Smooth muscle cell (in vitro differentiated cells): Measurements from ENCODE around the gene NAIF1. TPM values are rescaled to one million over a fixed set of nuclear protein-coding genes. Genes with fewer than 3 reads are reported as not detected.
"Not testable (repeated sequence)": the region's sequence is repeated elsewhere in the genome, so short reads cannot be mapped to it uniquely, and the experiment has no call there.

Source experiments
- DNase-seq: peaks from one replicate; lab custom pipeline; 2025; ENCODE audit not compliant: unreplicated experiment; lab: John Stamatoyannopoulos, UW
- H2AFZ ChIP-seq: fragments of 200-600 bp; sonication (generic); 2 replicates; pipeline ENCODE4 v1.6.0; 2016; ENCODE audit warnings: antibody characterized with exemption, low read depth, mild to moderate bottlenecking
- H3F3A ChIP-seq: fragments of 200-600 bp; sonication (generic); 2 replicates; pipeline ENCODE4 v1.6.0; 2017; ENCODE audit warnings: antibody characterized with exemption, low read depth
- H3K27ac ChIP-seq: fragments of 200-600 bp; sonication (generic); 2 replicates; pipeline ENCODE4 v1.5.1; 2016; ENCODE audit warnings: low read depth, mild to moderate bottlenecking
- H3K27me3 ChIP-seq: fragments of 200-600 bp; sonication (generic); 2 replicates; pipeline ENCODE4 v1.6.1; 2016; ENCODE audit warnings: low read depth, mild to moderate bottlenecking
- H3K36me3 ChIP-seq: fragments of 200-600 bp; sonication (generic); 2 replicates; pipeline ENCODE4 v1.5.1; 2016; ENCODE audit warnings: low read depth
- H3K4me1 ChIP-seq: fragments of 200-600 bp; sonication (generic); 2 replicates; pipeline ENCODE4 v1.5.1; 2016; ENCODE audit warnings: low read depth
- H3K4me2 ChIP-seq: fragments of 200-600 bp; sonication (generic); 2 replicates; pipeline ENCODE4 v1.6.0; 2016; ENCODE audit warnings: mild to moderate bottlenecking
- H3K4me3 ChIP-seq: fragments of 200-600 bp; sonication (generic); 2 replicates; pipeline ENCODE4 v1.5.1; 2016; ENCODE audit warnings: mild to moderate bottlenecking
- H3K79me2 ChIP-seq: fragments of 200-600 bp; sonication (generic); 2 replicates; pipeline ENCODE4 v1.6.0; 2016; ENCODE audit warnings: low read depth, mild to moderate bottlenecking
- H3K9ac ChIP-seq: fragments of 200-600 bp; sonication (generic); 2 replicates; pipeline ENCODE4 v1.6.0; 2016; ENCODE audit warnings: low read depth
- H3K9me3 ChIP-seq: fragments of 200-600 bp; sonication (generic); replicated peaks from 2 replicates; pipeline ENCODE4 v1.5.1; 2016; ENCODE audit warnings: low read depth
- H4K20me1 ChIP-seq: fragments of 200-600 bp; sonication (generic); 2 replicates; pipeline ENCODE4 v1.6.0; 2016; ENCODE audit warnings: low read depth
- WGBS: methylation state at CpG from one replicate; pipeline ENCODE4 v1.1.7; 2016; ENCODE audit warnings: low lambda C conversion rate; 5-methylcytosine and 5-hydroxymethylcytosine counted together
- polyA plus RNA-seq: library from polyadenylated mRNA; unstranded; fragments of >200 nt; fragmentation: Nextera tagmentation; extraction: Ambion mirVana; gene quantifications from 2 replicates; pipeline ENCODE4 v1.2.1, GENCODE V29; 2016
- total RNA-seq: library from RNA; depleted of rRNA; stranded (reverse); fragments of >200 nt; gene quantifications from 2 replicates; pipeline ENCODE4 v1.2.3, GENCODE V29; 2014
- TF ChIP-seq, protein P1 (sequence below): fragments of 200-600 bp; sonication (generic); IDR thresholded peaks from 2 replicates; pipeline ENCODE4 v1.5.1; 2017; ENCODE audit warnings: borderline replicate concordance, mild to moderate bottlenecking, antibody characterized with exemption; ENCODE audit not compliant: insufficient read depth, poor library complexity, severe bottlenecking

The NAIF1 gene
- total and polyA plus RNA-seq, 2 experiments from 2014 or later = 3.8 to 6.7 TPM

DNA sequence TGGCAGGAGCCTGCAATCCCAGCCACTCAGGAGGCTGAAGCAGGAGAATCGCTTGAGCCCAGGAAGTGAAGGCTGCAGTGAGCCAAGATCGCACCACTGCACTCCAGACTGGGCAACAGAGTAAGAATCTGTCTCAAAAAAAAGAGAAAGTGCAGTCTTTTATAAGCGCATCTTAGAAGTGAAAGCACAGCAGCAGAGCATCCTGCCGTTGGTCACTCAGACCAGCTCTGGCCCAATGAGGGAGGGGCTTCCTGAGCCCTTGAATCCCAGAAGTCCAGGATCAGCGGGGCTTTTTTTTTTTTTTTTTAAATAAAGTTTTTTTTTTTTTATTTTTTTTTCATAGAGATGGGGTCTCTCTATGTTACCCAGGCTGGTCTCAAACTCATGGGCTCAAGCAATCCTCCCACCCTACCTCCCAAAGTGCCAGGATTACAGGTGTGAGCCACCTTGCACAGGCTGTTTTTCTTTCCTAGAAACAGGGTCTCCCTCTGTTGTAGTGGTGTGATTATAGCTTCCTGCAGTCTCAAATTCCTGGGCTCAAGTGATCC is 42.3 kb downstream of the NAIF1 start:
- WGBS = 91% methylated on average over 5 of the region's 5 CpGs

DNA sequence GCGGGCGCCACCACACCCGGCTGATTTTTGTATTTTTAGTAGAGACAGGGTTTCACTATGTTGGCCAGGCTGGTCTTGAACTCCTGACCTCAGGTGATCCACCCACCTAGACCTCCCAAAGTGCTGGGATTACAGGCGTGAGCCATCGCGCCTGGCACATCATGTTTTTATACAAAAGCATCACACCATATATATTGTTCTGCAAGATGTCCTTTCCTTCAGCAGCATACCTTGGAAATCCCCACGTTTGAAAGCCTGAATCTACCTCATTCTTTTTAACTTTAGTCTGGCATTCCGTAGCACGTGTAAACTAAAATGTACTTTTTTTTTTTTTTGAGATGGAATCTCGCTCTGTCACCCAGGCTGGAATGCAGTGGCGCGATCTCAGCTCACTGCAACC is 43.4 kb downstream of the NAIF1 start:
- H3K36me3 ChIP-seq, H3K27ac ChIP-seq, H3K79me2 ChIP-seq, H2AFZ ChIP-seq, H3F3A ChIP-seq, H3K27me3 ChIP-seq, DNase-seq, H3K4me2 ChIP-seq, H3K4me1 ChIP-seq, H3K4me3 ChIP-seq, H3K9me3 ChIP-seq, H4K20me1 ChIP-seq, H3K9ac ChIP-seq: not testable (repeated sequence)
- WGBS = 89% methylated on average over 12 of the region's 12 CpGs

More for the DNA sequence above, 42.3 kb downstream of the NAIF1 start:
- Histone ChIP-seq H3K4me3 (no peak overlapping the region), H3K27ac (no peak overlapping the region), H3K4me2 (no peak overlapping the region), H3K27me3 (no peaks in the 10 kb centered on the region), H4K20me1 (no peaks in the 10 kb centered on the region), H3K9me3 (no peaks in the 10 kb centered on the region), H3K9ac (no peak overlapping the region), H3K36me3 (no peaks in the 10 kb centered on the region), H3K79me2 (no peaks in the 10 kb centered on the region), H3F3A (no peaks in the 10 kb centered on the region), H2AFZ (no peak overlapping the region), H3K4me1 (no peaks in the 10 kb centered on the region)
- DNase-seq = no peak
- TF ChIP-seq, protein P1, sequence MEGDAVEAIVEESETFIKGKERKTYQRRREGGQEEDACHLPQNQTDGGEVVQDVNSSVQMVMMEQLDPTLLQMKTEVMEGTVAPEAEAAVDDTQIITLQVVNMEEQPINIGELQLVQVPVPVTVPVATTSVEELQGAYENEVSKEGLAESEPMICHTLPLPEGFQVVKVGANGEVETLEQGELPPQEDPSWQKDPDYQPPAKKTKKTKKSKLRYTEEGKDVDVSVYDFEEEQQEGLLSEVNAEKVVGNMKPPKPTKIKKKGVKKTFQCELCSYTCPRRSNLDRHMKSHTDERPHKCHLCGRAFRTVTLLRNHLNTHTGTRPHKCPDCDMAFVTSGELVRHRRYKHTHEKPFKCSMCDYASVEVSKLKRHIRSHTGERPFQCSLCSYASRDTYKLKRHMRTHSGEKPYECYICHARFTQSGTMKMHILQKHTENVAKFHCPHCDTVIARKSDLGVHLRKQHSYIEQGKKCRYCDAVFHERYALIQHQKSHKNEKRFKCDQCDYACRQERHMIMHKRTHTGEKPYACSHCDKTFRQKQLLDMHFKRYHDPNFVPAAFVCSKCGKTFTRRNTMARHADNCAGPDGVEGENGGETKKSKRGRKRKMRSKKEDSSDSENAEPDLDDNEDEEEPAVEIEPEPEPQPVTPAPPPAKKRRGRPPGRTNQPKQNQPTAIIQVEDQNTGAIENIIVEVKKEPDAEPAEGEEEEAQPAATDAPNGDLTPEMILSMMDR = no peak

DNA sequence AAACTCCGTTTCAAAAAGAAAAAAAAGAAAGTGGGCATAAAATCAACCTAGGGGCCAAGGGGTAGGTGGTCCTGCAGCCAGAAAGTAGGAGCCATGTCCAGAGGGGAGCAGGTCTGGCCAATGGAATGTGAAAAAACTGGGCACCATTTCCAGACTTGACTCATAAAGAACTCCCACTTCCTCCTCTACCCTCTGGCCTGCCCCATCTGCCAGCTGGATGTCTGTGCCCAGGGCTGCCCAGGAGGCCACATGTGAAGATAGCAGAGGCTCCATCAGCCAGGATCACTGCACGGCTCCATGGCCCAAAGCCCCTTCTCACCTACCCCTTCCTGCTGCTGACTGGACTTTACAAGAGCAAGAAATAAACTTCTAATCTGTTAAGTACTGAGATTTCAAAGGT is 44.2 kb downstream of the NAIF1 start:
- Histone ChIP-seq H3F3A (no peaks in the 10 kb centered on the region), H3K79me2 (no peaks in the 10 kb centered on the region), H3K4me1 (no peaks in the 10 kb centered on the region), H3K4me2 (no peak overlapping the region), H3K9me3 (no peaks in the 10 kb centered on the region), H4K20me1 (no peaks in the 10 kb centered on the region), H3K36me3 (no peaks in the 10 kb centered on the region), H3K4me3 (no peak overlapping the region), H3K27ac (no peak overlapping the region), H3K27me3 (no peaks in the 10 kb centered on the region), H2AFZ (no peak overlapping the region), H3K9ac (no peak overlapping the region)
- DNase-seq = no peak
- TF ChIP-seq, protein P1 = no peak
- WGBS = 85% methylated on average over 2 of the region's 2 CpGs

DNA sequence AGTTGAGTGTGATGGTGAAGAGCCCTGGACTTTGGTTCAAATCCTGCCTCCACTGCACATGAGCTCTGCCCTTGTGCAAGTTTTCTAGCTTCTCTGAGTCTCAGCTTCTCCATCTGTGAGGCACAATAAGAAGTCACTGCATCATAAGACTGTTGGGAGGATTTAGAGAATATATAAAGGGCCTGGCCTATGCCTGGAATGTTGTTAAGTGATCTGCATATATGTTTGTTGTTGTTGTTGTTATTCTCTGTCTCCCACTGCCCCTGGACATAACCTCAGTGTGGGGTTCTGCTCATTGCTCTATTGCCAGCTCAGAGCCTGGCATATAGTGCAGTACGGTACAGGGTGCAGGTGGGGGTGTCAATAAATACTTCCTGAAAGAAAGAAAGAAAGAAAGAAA is 46.0 kb downstream of the NAIF1 start:
- no peaks in the 10 kb centered on the region for H3K4me1 ChIP-seq
- 56% methylated on average over 1 of the region's 1 CpG for WGBS
- no peak for DNase-seq
- H3K9me3 ChIP-seq = no peaks in the 10 kb centered on the region
- TF ChIP-seq, protein P1 = no peak
- H3F3A ChIP-seq = no peaks in the 10 kb centered on the region
- no peak overlapping the region for H2AFZ ChIP-seq
- H3K27ac ChIP-seq = no peak overlapping the region
- H3K79me2 ChIP-seq = no peaks in the 10 kb centered on the region
- no peak overlapping the region for H3K4me2 ChIP-seq
- H3K4me3 ChIP-seq = no peak overlapping the region
- H3K36me3 ChIP-seq = no peaks in the 10 kb centered on the region
- H4K20me1 ChIP-seq = no peaks in the 10 kb centered on the region
- H3K9ac ChIP-seq = no peak overlapping the region
- no peaks in the 10 kb centered on the region for H3K27me3 ChIP-seq
